ENCODE results near the gene PRAC1.

Gene PRAC1

GRCh38 chr17:48722201-48722907 is at the start of gene PRAC1:
TSS of gene PRAC1 (minus strand) at chr17:48722518. CDS start at chr17:48722392, 126 bp downstream.
- DNase-seq = no peak

- no peak for DNase-seq
Observed at GRCh38 chr17:48770954-48771353, 48.6 kb upstream of the PRAC1 start.

GRCh38 chr17:48769009-48769675 is 46.8 kb upstream of the PRAC1 start:
- DNase-seq = no peak

GRCh38 chr17:48767263-48767774 is 45.0 kb upstream of the PRAC1 start:
- DNase-seq = no peak

- no peak for DNase-seq
Observed at GRCh38 chr17:48761114-48761513, 38.8 kb upstream of the PRAC1 start.

- no peak for DNase-seq
Observed at GRCh38 chr17:48760411-48760810, 38.1 kb upstream of the PRAC1 start.

DNA sequence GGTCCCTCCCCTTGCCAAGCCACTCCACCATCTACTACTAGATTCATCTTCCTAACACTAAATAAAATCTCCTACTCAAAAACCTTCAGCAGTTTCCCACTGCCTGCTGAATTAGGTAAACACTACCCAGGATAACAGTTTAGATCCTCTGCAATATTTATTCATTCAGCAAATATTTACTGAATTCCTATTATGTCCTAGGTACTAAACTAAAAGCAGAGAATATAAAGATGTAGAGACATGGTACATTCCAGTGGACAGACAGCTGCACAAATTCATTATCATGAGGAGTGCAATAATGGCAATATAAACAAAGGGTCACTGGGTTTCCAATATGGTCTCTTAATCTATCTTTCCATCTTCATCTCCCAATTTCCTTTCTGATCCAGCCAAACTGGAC is 37.0 kb upstream of the PRAC1 start:
- DNase-seq = no peak

DNA sequence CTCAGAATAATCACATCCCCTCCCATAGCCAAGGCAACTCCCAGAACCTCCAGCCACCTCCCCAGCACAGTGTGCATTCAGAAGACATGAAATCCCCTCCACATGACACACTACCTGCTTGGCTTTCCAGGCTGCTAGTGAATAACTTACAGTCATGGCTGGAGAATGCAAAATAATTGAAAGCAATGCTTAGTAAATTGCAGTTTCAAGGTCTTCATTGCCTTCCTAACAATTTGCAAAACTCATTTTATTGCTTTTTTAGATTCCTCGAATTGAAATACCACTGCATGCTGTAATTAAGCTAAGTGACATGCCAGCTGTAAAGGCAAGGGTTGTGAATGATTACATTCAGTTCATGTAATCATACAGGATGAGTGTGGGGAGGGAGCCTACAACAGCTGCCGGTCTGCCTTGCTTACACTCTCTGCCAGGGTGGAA is 35.2 kb upstream of the PRAC1 start:
- no peak for DNase-seq

- no peak for DNase-seq
Observed at GRCh38 chr17:48756830-48757251, 34.5 kb upstream of the PRAC1 start.

- no peak for DNase-seq
Observed at GRCh38 chr17:48755356-48755755, 33.0 kb upstream of the PRAC1 start.

GRCh38 chr17:48754500-48755261 is 32.4 kb upstream of the PRAC1 start:
- no peak for DNase-seq

DNA sequence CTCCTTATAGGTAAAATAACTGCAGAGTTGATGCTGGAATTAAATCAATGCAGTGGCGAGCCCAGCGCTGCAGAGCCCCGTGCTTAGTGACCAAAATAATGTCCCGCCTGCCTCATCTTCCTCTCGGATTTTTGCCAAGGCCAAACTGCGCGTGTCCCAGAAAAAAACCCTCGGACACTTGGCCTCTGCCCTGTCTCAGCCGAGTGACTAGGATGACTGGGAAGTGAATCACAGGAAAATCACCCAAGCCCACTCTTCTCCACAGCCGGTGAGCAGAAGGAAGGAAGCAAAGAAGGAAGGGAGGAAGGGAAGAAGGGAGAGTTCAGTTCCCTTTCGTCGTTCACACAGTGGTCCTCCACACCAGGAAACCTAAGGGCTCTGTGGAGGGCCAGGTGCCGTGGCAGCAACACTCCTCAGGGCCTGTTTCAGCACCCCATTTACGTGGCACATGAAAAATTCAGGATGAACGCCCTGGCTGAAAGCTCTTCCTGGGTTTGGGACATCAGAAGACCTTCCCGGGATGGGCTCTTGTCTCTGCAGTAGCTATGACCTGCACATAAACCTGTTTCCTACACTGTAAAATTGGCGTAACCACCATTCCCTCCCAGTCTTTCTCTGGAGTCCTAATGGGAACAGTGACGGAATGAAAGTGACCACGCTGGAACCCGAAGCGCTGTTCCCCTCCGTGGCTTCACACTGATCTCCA is 31.6 kb upstream of the PRAC1 start:
- DNase-seq = no peak

DNA sequence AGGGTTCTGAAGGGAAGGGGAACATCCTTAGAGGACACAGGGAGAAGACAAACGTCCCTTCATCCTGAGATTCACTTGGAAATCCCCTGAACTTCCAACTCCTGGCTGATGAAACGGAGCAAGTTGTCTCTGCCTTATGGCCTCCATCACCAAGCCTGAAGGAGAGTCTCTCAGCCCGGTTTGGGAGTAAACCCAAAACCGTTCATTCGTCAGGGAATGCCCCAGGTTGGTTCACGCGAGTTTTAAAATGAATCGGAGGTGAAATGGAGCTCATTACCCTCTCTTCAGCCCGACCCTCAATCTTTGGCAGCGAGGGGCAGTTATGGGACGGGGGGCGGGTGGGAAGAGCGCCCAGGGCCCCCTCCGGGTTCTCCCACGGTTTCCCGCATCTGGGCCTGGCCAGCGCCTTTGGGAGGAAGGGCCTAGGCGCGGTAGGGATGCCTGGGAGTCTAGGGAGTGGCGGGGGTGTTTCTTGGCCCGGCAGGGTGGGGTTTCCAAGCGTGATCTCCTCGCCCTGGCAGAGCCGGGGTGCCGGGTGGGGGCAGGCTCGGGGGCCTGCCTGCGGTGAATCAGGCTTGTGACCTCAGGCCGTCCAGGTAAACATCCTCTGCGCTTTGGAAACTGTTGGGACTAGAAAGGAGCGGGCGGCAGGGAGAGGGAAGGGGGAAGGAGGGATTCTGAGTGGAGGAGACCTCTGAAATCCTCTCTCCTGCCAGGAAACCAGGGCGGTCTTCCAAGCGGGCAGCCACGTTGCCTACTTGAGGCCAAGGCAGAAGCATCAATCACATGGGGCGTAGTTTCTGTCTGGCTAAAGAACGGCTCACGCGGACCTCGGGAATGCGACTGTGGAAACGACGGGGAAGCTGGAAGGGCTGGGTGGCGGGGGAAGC is 30.3 kb upstream of the PRAC1 start:
- DNase-seq = no peak

- DNase-seq = no peak
Observed at GRCh38 chr17:48751733-48752398, 29.5 kb upstream of the PRAC1 start.

- DNase-seq = no peak
Observed at GRCh38 chr17:48751172-48751571, 28.9 kb upstream of the PRAC1 start.

GRCh38 chr17:48749621-48750553 is 27.6 kb upstream of the PRAC1 start:
- no peak for DNase-seq

DNA sequence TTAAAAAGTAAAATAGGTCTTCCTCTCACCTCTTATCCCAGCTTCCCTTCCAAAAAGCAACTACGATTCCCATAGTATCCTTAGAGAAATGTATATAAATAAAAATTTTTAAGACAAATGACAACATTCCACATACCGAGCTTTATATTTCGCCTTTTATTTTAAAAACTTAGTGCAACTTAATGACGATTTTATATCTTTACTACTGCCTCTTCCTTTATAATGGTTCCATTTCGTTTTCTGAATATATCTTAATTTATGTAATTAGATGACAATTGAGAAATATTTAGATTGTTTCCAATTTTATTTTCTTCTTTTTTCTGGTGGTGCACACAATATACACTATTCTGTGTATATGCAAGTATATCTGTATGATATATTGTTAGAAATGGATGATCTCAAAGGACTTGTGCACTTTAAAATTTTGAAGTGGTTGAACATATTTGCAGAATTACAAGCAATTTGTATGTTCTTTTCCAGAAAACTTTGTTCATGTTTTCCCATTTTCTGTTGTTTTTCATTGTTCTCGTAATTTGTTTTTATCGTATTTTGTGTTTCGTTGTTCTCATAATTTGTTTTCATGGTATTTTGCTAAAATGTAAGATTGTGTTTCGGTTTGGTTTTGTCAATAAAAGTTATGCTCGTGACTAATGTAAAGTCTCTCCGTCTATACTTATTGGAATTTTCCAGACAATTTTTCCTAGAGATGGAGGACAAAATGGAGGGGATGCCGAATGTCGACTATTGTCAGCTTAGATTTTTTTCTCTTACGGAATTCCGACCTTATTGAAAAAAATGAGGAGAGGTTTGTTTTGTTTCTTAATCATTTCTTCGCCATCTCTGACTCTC is 26.6 kb upstream of the PRAC1 start:
- DNase-seq = no peak

DNA sequence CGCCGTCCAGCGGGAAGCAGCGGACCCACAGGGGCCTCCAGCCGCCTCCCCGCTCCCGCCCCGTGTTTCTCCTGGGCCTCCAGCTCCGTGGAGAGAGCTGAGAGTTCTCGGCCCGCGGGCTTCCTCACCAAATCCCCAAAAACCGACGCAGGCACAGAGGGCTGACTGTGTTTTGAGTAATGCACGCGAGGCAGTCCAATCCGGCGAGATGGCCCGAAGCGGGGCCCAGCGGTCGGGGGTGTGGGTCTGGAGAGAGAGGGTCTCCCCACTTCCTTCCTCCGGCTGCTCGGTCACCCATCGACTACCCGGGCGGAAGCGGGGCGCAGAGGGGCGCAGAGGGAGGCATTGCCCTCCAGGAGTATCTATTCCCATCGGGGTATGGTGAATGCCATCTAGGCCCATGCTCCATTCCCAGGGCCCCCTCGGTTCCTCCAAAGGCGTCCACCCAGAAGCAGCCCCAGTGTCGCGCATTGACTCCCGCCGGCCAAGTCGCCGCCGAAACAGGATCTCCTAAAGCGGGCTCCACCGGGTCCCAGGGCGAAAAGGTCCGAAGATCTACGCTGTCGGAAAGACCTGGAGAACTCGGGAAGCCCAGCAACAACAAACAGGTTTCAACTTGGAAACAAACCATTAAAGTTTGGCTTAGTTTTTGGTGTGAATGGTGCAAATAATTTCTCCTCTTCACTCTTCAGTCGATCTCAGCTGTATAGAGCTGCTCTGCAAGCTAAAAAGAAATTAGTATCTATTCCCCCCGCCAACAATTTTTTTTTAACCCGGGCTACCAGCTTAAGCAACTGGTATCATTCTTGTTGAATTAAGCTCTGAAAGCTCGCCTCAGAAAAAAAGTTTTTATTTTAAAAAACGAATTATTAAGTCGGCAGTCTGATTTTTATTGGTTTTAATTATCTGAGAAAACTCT is 25.4 kb upstream of the PRAC1 start:
- no peak for DNase-seq
